T-helper 1 cell treated with Interleukin-12 subunit alpha and Interleukin-12 subunit beta and Interleukin-4 antibody, amounts not matched to agents 30 μg/mL and 1 μg/mL, for 36 hours (primary cell): ENCODE measurements around the gene SAMD11.
"Not testable (repeated sequence)": the region's sequence is repeated elsewhere in the genome, so short reads cannot be mapped to it uniquely, and the experiment has no call there.

ENCODE experiments used
- H3K27ac Mint-ChIP-seq: one replicate; pipeline ENCODE4 v1.8.0; 2021; ENCODE audit warnings: mild to moderate bottlenecking, mixed read lengths
- H3K27me3 Mint-ChIP-seq: one replicate; pipeline ENCODE4 v1.8.0; 2021; ENCODE audit warnings: low read depth, mixed read lengths
- H3K36me3 Mint-ChIP-seq: one replicate; pipeline ENCODE4 v1.8.0; 2021; ENCODE audit warnings: low read depth, mixed read lengths
- H3K4me1 Mint-ChIP-seq: one replicate; pipeline ENCODE4 v1.8.0; 2021; ENCODE audit warnings: low read depth, mixed read lengths
- H3K4me3 Mint-ChIP-seq: one replicate; pipeline ENCODE4 v1.8.0; 2021; ENCODE audit warnings: mild to moderate bottlenecking, moderate library complexity, mixed read lengths
- H3K9me3 Mint-ChIP-seq: one replicate; pipeline ENCODE4 v1.8.0; 2021; ENCODE audit warnings: mixed read lengths

The SAMD11 gene

GRCh38 chr1:974293-974640 lies 50.5 kb downstream of the SAMD11 start:
- Mint-ChIP-seq H3K9me3 (no peaks in the 10 kb centered on the region), H3K36me3 (no peaks in the 10 kb centered on the region), H3K4me1 (peaks cover 7% of the 10 kb centered on the region), H3K27me3 (peaks cover 10% of the 10 kb centered on the region), H3K4me3 (no peak overlapping the region), H3K27ac (no peak overlapping the region)

- H3K4me3 Mint-ChIP-seq = no peak overlapping the region
- H3K9me3 Mint-ChIP-seq = no peaks in the 10 kb centered on the region
- no peaks in the 10 kb centered on the region for H3K36me3 Mint-ChIP-seq
- H3K4me1 Mint-ChIP-seq = peaks cover 7% of the 10 kb centered on the region
- no peak overlapping the region for H3K27ac Mint-ChIP-seq
- peaks cover 6% of the 10 kb centered on the region for H3K27me3 Mint-ChIP-seq
Observed at GRCh38 chr1:974687-975328, 51.1 kb downstream of the SAMD11 start.

- no peak overlapping the region for H3K27ac Mint-ChIP-seq
- peaks cover 5% of the 10 kb centered on the region for H3K27me3 Mint-ChIP-seq
- no peak overlapping the region for H3K4me3 Mint-ChIP-seq
- H3K4me1 Mint-ChIP-seq = peaks cover 7% of the 10 kb centered on the region
- no peaks in the 10 kb centered on the region for H3K36me3 Mint-ChIP-seq
- H3K9me3 Mint-ChIP-seq = no peaks in the 10 kb centered on the region
Observed at GRCh38 chr1:975365-975764, 51.6 kb downstream of the SAMD11 start.

GRCh38 chr1:975896-976683 lies 52.4 kb downstream of the SAMD11 start:
- H3K27ac Mint-ChIP-seq = no peak overlapping the region
- H3K9me3 Mint-ChIP-seq = no peaks in the 10 kb centered on the region
- H3K27me3 Mint-ChIP-seq = peaks cover 5% of the 10 kb centered on the region
- H3K4me1 Mint-ChIP-seq = peaks cover 7% of the 10 kb centered on the region
- no peaks in the 10 kb centered on the region for H3K36me3 Mint-ChIP-seq
- H3K4me3 Mint-ChIP-seq = peak overlapping the region; percentile 49

- H3K27me3 Mint-ChIP-seq, H3K4me3 Mint-ChIP-seq, H3K27ac Mint-ChIP-seq, H3K36me3 Mint-ChIP-seq, H3K9me3 Mint-ChIP-seq, H3K4me1 Mint-ChIP-seq: not testable (repeated sequence)
Observed at GRCh38 chr1:976791-977190, 53.1 kb downstream of the SAMD11 start.

- no peaks in the 10 kb centered on the region for H3K9me3 Mint-ChIP-seq
- peaks cover 5% of the 10 kb centered on the region for H3K27me3 Mint-ChIP-seq
- H3K4me1 Mint-ChIP-seq = peaks cover 7% of the 10 kb centered on the region
Observed at GRCh38 chr1:978069-978834, 54.5 kb downstream of the SAMD11 start.

GRCh38 chr1:978835-979743 lies 55.4 kb downstream of the SAMD11 start:
- Mint-ChIP-seq H3K4me1 (peaks cover 7% of the 10 kb centered on the region), H3K9me3 (no peaks in the 10 kb centered on the region), H3K36me3 (no peaks in the 10 kb centered on the region), H3K27me3 (peaks cover 7% of the 10 kb centered on the region), H3K4me3 (no peak overlapping the region), H3K27ac (no peak overlapping the region)

More at GRCh38 chr1:978069-978834, 54.5 kb downstream of the SAMD11 start:
- Mint-ChIP-seq H3K27ac (peak overlapping the region; percentile 69), H3K36me3 (no peaks in the 10 kb centered on the region), H3K4me3 (no peak overlapping the region)

GRCh38 chr1:979744-980072 lies 56.0 kb downstream of the SAMD11 start:
- peaks cover 7% of the 10 kb centered on the region for H3K27me3 Mint-ChIP-seq
- no peaks in the 10 kb centered on the region for H3K36me3 Mint-ChIP-seq

GRCh38 chr1:980137-980571 lies 56.4 kb downstream of the SAMD11 start:
- Mint-ChIP-seq H3K4me3 (no peak overlapping the region), H3K9me3 (no peaks in the 10 kb centered on the region), H3K27ac (no peak overlapping the region), H3K4me1 (peaks cover 7% of the 10 kb centered on the region), H3K36me3 (no peaks in the 10 kb centered on the region), H3K27me3 (peaks cover 9% of the 10 kb centered on the region)

More at GRCh38 chr1:979744-980072, 56.0 kb downstream of the SAMD11 start:
- H3K9me3 Mint-ChIP-seq = no peaks in the 10 kb centered on the region
- H3K27ac Mint-ChIP-seq = no peak overlapping the region
- H3K4me1 Mint-ChIP-seq = peaks cover 7% of the 10 kb centered on the region
- no peak overlapping the region for H3K4me3 Mint-ChIP-seq

- Mint-ChIP-seq H3K36me3 (no peaks in the 10 kb centered on the region), H3K9me3 (no peaks in the 10 kb centered on the region), H3K27ac (no peak overlapping the region), H3K27me3 (peaks cover 11% of the 10 kb centered on the region), H3K4me3 (no peak overlapping the region), H3K4me1 (peaks cover 4% of the 10 kb centered on the region)
Observed at GRCh38 chr1:980602-981395, 57.1 kb downstream of the SAMD11 start.

- H3K4me3 Mint-ChIP-seq = no peak overlapping the region
- peaks cover 18% of the 10 kb centered on the region for H3K27me3 Mint-ChIP-seq
- H3K4me1 Mint-ChIP-seq = peaks cover 4% of the 10 kb centered on the region
- H3K9me3 Mint-ChIP-seq = no peaks in the 10 kb centered on the region
- H3K27ac Mint-ChIP-seq = no peak overlapping the region
- H3K36me3 Mint-ChIP-seq = no peaks in the 10 kb centered on the region
Observed at GRCh38 chr1:981491-981954, 57.8 kb downstream of the SAMD11 start.

- Mint-ChIP-seq H3K4me3 (no peak within 1 kb of the TSS), H3K27me3 (peaks cover 18% of the 10 kb centered on the region), H3K4me1 (peaks cover 4% of the 10 kb centered on the region), H3K9me3 (no peaks in the 10 kb centered on the region), H3K36me3 (no peaks in the 10 kb centered on the region), H3K27ac (no peak within 1 kb of the TSS)
Observed at GRCh38 chr1:981955-982558, 58.3 kb downstream of the SAMD11 start, which contains the start of gene PERM1. Gene PERM1, minus strand, starts transcription at chr1:982093. Its CDS starts 1,064 bp downstream, at chr1:981029.
